ENCODE data around the gene TNXB.
A peak's percentile ranks its signal among the peaks of the same experiment; 100 is the strongest.
"Not testable (repeated sequence)": the region's sequence is repeated elsewhere in the genome, so short reads cannot be mapped to it uniquely, and the experiment has no call there.

The TNXB gene

GRCh38 chr6:32086661-32087573 is 22.2 kb downstream of the TNXB start:
- no peak for DNase-seq (ENCODE audit: low spot score)

- DNase-seq (ENCODE audit: low spot score) = no peak
Measured at GRCh38 chr6:32085759-32086459, 23.2 kb downstream of the TNXB start.

GRCh38 chr6:32084780-32085179 is 24.4 kb downstream of the TNXB start:
- DNase-seq (ENCODE audit: low spot score) = no peak

GRCh38 chr6:32083812-32084768 is 25.0 kb downstream of the TNXB start:
- no peak for DNase-seq (ENCODE audit: low spot score)

- DNase-seq (ENCODE audit: low spot score) = no peak
Measured at GRCh38 chr6:32082935-32083334, 26.2 kb downstream of the TNXB start.

GRCh38 chr6:32082478-32082877 is 26.7 kb downstream of the TNXB start:
- no peak for DNase-seq (ENCODE audit: low spot score)

- DNase-seq (ENCODE audit: low spot score) = peak; percentile 83
Measured at GRCh38 chr6:32081168-32081990, 27.8 kb downstream of the TNXB start.

GRCh38 chr6:32079566-32080290 is 29.4 kb downstream of the TNXB start:
- DNase-seq (ENCODE audit: low spot score) = no peak

GRCh38 chr6:32076321-32076809 is 32.8 kb downstream of the TNXB start:
- no peak for DNase-seq (ENCODE audit: low spot score)

GRCh38 chr6:32075781-32076180 is 33.4 kb downstream of the TNXB start:
- DNase-seq (ENCODE audit: low spot score) = no peak

GRCh38 chr6:32074996-32075532 is 34.1 kb downstream of the TNXB start:
- DNase-seq (ENCODE audit: low spot score) = no peak

GRCh38 chr6:32073613-32074012 is 35.5 kb downstream of the TNXB start:
- DNase-seq (ENCODE audit: low spot score) = no peak

GRCh38 chr6:32073101-32073500 is 36.0 kb downstream of the TNXB start:
- DNase-seq (ENCODE audit: low spot score) = no peak

GRCh38 chr6:32070814-32071543 is 38.2 kb downstream of the TNXB start:
- DNase-seq (ENCODE audit: low spot score) = no peak

GRCh38 chr6:32069878-32070515 is 39.1 kb downstream of the TNXB start:
- no peak for DNase-seq (ENCODE audit: low spot score)

GRCh38 chr6:32069460-32069859 is 39.7 kb downstream of the TNXB start:
- DNase-seq (ENCODE audit: low spot score) = no peak

GRCh38 chr6:32068867-32069266 is 40.3 kb downstream of the TNXB start:
- DNase-seq (ENCODE audit: low spot score) = no peak

GRCh38 chr6:32068315-32068714 is 40.8 kb downstream of the TNXB start:
- not testable (repeated sequence) for DNase-seq (ENCODE audit: low spot score)

- DNase-seq (ENCODE audit: low spot score) = not testable (repeated sequence)
Measured at GRCh38 chr6:32067521-32067920, 41.6 kb downstream of the TNXB start.

Data from left forelimb (tissue), 1 donor.